Endothelial cell of hepatic sinusoid (primary cell): ENCODE data around the gene SLC8A1.

Experiments
- in situ Hi-C: cut with HindIII; loops from 2 replicates; pipeline ENCODE4 v1.10.0; 2017; ENCODE audit warnings: low sequenced_read_pairs

SLC8A1 gene

DNA sequence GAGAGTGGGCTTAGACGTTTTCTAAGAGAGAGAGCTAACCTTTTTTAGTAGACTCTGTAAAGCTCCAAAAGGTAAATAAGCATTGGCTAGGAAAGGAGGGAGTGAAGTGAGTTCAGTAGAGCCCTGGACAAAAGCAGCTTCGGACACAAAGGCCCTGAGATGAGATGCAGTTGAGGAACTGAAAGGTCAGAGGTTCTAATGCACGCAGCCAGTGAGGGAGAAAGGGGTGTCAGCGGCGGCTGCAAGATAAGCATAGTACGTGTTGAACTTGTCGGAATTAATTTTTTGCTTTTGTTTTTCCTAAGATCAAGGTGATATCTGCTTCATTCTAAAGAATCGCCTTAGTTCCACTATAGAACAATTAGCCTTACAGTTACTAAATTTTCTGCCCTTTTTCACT, 11.2 kb upstream of the SLC8A1 start:
- in situ Hi-C loops: no loop called here

DNA sequence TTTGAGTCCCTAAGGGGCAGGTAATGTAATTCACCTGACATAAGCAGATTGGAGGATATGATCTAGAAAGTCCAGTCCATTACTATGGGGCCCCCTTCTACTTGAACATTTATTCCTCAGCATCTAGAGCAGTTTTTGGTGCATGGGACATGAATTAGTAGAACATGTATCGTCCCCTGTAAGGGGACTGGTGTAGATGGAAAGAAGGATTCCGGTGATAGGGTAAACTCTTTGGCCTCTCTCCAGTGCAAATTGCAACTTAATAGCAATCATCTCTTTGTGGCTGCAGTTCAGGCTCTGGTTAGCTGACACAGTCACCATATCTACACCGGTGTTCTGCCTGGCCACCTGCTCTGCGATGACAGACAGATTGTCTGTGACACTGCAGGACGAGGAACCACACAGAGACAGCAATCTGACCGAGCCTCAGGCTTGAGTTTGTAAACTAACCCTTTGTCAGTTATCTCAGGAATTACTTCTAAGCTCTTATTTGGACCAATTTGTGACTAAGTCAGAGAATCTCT, 6.4 kb upstream of the SLC8A1 start:
- in situ Hi-C loops: no loop called here

GRCh38 chr2:40457837-40458236, 5.9 kb upstream of the SLC8A1 start:
- in situ Hi-C loops: no loop called here

GRCh38 chr2:40457366-40457765, 5.5 kb upstream of the SLC8A1 start:
- in situ Hi-C loops: no loop called here

DNA sequence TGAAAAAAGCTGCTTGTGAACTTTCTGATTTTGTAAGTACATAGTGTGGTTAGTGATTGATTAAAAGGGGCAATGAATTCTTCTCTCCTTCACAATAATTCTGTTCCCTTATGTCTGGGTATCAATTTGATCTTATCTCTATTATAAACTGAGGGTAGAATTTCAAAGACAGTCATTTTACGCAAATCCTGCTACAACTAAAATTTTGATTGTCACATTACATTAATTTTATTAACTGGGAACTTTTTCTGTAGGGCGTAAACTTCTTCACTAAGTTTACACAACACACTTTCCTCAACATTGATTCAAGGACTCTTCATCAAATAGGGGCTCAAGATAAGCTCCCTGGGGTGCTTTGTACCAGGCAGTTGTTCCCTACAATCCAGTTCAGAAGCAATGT, 5.0 kb upstream of the SLC8A1 start:
- in situ Hi-C loops: no loop called here

- in situ Hi-C loops: no loop called here
These were observed 3.8 kb upstream of the SLC8A1 start for GRCh38 chr2:40455661-40456060.

DNA sequence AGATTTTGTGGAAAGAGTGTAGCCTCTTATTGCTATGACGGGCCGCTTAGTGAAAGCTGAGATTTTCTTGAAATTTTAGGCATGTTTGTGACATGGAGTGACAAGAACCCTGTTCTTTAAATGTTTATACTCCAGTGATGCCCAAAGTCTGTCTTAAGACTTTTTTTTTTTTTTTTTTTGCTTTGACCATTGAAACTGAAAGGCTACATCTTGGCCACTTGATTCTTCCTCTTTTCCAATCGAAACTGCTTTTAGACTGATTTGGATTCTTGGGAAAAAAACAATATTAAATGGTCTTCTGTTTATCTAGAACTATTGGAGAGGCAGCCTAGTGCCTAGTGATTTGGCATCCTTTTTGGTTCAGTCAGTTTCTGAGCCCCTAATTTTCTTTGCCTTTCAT, 2.4 kb upstream of the SLC8A1 start:
- in situ Hi-C loops: no loop called here

- in situ Hi-C loops: no loop called here
These were observed 896 bp upstream of the SLC8A1 start for GRCh38 chr2:40452786-40453185.

- in situ Hi-C loops: no loop called here
These were observed 977 bp downstream of the SLC8A1 start for GRCh38 chr2:40450796-40451430.

DNA sequence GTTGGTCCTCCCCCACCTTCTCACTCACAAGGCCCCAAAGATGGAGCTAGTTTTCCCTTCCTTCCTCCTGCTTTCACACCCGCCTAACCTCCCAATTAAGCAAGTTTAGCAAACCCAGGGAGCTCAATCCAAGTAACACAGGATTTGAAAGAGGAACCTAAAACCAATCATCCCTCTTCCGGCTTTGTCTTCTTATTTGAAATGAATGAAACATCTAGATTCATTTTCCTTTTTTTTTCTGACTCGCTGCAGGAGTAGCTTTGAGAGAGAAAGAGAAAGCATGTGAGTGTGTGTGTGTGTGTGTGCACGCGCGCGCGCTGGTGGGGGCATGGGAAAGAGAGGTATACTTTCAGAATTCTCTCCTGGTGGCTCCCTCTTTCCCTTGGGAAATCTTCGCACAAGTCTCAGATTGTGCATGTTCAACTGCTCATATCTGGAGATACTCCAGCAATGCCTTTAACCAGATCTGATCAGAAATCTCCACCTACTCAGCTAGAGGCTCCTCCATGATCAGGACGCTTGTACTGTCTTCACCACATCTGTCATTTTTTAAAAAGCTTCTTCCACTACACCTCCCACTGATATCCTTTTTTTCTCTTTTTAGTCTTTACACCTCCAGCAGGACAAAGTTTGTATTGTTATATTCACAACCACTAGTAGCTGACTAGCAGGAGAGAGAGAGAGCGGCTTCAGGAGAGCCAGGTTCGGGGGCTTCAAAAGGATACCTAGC, 1.7 kb downstream of the SLC8A1 start:
- in situ Hi-C loops: no loop called here

DNA sequence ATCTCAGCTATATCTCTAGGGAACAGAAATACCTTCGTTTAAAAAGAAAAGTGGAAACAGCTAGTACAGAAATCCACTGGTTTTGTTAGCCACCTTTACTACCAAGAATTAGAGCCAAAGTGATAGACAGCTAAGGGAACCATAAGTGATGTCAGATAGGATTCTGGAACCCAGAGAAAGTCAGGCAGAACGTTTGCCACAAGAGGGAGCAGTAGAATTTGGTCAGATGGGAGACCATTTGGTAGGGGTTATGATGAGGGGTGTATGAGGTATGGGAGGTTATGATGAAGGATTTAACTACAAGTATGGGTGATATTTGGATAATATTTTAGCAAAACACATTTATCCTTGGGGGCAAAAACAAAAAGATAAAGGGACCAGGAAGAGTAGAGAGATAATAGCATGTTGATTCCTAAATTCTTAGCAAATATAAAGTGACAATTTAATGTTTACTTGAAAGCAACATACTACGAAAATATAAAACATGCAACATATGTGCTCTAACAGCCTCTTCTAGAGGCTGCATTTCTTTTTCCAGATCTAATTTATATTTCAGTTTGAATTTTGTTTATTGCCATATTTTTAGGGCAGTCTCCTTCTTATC, 3.3 kb downstream of the SLC8A1 start:
- in situ Hi-C loops: no loop called here

DNA sequence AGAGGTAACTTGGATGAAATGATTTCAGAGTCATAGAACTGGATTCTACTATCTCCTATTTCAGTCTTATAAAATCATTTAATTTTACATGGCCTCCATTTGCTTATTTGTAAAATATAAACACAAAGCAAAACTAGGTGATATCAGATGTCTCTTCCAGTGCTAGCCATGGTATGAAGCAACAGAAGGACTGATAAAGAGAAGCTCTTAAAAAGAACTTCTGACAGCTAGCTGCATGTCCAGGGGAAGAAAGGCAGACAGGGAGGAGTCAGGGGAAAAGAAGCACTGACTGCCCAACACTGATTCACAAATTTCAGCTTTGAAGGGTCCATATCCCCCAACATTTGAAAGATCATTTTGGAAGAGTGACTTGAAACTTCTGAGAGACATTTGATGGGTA, 6.4 kb downstream of the SLC8A1 start:
- in situ Hi-C loops: no loop called here

- in situ Hi-C loops: no loop called here
These were observed 11.1 kb downstream of the SLC8A1 start for GRCh38 chr2:40440835-40441234.

GRCh38 chr2:40439473-40439872, 12.4 kb downstream of the SLC8A1 start:
- in situ Hi-C loops: no loop called here

- in situ Hi-C loops: no loop called here
These were observed 15.8 kb downstream of the SLC8A1 start for GRCh38 chr2:40436093-40436475.

- in situ Hi-C loops: no loop called here
These were observed 16.3 kb downstream of the SLC8A1 start for GRCh38 chr2:40435426-40436092.

DNA sequence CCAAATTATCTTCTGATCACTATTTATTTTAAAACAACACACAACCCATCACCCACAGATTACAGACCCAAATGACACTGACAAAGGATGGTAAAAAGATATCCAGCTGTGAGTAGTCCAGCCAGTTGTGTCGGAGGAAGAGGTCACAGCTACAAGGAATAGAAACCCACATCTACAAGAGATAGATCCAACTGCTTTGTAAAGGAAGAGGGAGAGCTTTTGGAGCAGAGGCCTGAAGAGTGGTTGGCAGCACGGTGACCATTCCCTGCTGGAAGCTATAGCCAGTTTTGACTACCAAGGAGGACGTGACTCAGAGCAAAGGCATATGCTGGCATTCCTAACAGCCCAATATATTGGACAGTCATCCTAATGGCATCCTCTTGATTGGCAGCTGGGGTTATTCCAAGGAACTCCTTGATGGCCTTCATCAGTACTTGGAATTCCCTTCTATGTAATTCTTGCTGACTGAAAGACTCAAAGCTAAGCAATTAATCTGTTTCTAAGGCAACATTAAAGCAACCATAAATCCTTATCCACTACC, 17.1 kb downstream of the SLC8A1 start:
- in situ Hi-C loops: no loop called here

- in situ Hi-C loops: no loop called here
These were observed 18.2 kb downstream of the SLC8A1 start for GRCh38 chr2:40433736-40434135.

- in situ Hi-C loops: no loop called here
These were observed 18.9 kb downstream of the SLC8A1 start for GRCh38 chr2:40432921-40433483.

GRCh38 chr2:40431600-40431955, 20.3 kb downstream of the SLC8A1 start:
- in situ Hi-C loops: no loop called here
